ENCODE data around the gene ICAM5.
"Not testable (repeated sequence)": the region's sequence is repeated elsewhere in the genome, so short reads cannot be mapped to it uniquely, and the experiment has no call there.

ICAM5 gene, protein sequence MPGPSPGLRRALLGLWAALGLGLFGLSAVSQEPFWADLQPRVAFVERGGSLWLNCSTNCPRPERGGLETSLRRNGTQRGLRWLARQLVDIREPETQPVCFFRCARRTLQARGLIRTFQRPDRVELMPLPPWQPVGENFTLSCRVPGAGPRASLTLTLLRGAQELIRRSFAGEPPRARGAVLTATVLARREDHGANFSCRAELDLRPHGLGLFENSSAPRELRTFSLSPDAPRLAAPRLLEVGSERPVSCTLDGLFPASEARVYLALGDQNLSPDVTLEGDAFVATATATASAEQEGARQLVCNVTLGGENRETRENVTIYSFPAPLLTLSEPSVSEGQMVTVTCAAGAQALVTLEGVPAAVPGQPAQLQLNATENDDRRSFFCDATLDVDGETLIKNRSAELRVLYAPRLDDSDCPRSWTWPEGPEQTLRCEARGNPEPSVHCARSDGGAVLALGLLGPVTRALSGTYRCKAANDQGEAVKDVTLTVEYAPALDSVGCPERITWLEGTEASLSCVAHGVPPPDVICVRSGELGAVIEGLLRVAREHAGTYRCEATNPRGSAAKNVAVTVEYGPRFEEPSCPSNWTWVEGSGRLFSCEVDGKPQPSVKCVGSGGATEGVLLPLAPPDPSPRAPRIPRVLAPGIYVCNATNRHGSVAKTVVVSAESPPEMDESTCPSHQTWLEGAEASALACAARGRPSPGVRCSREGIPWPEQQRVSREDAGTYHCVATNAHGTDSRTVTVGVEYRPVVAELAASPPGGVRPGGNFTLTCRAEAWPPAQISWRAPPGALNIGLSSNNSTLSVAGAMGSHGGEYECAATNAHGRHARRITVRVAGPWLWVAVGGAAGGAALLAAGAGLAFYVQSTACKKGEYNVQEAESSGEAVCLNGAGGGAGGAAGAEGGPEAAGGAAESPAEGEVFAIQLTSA

DNA sequence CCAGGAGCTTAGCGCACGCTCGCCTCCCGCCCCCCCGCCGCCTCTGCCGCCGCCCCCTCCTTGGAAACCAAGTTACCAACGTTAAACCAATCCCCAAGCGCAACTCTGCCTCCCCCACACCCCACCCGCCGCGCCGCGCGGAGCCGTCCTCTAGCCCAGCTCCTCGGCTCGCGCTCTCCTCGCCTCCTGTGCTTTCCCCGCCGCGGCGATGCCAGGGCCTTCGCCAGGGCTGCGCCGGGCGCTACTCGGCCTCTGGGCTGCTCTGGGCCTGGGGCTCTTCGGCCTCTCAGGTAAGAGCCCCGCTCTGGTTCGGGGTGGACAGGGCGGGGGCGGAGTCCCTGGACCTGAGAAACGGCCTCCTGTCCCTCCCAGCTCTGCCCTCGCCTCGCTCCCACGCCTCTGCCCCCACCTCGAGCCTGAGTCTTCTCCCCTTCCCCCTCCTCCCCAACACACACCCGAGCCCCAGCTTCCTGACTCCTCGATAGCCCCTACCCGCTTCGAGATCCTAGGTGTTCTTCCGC is at the start of gene ICAM5:
TSS of gene ICAM5 (plus strand) at position 117 of the 521 bp plus-strand sequence. CDS start at position 209, 92 bp downstream.
- DNase-seq: no peak

DNA sequence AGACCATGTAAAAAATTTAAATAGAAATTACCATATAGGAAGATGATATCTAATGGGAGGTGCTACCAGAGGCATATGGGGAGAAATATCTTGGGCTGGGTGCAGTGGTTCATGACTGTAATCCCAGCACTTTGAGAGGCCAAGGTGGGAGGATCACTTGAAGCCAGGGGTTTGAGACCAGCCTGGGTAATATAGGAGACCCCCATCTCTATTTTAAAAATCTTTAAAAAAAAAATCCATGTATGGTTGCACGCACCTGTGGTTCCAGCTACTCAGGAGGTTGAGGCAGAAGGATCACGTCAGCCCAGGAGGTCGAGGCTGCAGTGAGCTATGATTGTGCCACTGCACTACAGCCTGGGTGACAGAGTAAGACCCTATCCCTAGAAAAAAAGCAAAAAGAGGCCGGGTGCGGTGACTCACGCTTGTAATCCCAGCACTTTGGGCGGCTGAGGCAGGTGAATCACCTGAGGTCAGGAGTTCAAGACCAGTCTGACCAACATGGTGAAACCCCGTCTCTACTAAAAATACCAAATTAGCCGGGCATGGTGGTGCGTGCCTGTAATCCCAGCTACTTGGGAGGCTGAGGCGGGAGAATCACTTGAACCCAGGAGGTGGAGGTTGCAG is 47.8 kb upstream of the ICAM5 start:
- DNase-seq: not testable (repeated sequence)

- DNase-seq: no peak
Measured at GRCh38 chr19:10243606-10244005, 46.1 kb upstream of the ICAM5 start.

GRCh38 chr19:10245189-10245939 is 44.4 kb upstream of the ICAM5 start:
- DNase-seq: no peak

DNA sequence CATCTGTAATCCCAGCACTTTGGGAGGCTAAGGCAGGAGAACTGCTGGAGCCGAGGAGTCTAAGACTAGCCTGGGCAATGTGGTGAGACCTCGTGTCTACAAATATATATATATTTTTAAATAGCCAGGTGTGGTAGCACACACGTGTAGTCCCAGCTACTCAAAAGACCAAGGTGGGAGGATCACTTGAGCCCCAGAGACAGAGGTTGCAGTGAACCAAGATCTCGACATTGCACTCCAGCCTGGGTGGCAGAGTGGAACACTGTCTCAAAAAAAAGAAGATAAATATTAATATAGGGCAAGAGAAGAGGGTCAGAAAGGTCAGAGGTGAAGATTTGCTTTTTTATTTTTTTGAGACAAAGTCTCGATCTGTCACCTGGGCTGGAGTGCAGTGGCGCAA is 43.2 kb upstream of the ICAM5 start:
- no peak for DNase-seq

DNA sequence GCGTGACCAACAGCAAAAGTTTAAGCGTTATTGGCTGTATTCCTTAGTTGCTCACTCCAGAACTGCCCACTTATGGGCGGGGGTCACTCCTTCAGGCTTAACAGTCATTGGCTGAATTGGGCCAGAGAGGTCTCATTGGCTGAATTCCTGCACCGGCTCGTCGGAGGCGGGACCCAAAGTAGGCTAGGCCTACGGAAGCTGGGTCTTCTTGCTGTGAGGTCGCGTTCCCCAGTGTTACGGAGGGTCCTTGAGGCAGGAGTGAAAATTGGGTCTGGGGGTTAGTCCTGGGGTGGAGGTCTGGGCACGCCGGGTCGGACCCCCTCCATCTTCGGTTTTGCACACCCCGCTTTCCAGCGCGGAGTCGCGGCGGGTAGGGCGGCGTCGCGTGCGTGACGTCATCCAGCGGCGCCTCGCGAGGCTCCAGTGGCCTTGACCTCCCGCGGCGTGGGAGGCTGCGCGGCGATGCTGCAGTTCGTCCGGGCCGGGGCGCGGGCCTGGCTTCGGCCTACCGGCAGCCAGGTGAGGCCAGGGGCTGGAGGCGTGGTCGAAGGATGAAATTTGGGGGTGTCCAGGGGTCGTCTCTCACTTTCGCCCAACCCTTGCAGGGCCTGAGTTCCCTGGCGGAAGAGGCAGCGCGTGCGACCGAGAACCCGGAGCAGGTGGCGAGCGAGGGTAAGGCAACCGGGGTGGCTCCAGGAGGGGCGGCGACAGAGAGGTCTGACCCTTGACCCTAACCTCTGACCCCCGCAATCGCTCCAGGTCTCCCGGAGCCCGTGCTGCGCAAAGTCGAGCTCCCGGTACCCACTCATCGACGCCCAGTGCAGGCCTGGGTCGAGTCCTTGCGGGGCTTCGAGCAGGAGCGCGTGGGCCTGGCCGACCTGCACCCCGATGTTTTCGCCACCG is 37.7 kb upstream of the ICAM5 start, which contains the start of gene MRPL4:
TSS of gene MRPL4 (plus strand) at position 423 of the 903 bp plus-strand sequence. CDS start at position 463, 40 bp downstream.
- DNase-seq: peak; percentile 99

DNA sequence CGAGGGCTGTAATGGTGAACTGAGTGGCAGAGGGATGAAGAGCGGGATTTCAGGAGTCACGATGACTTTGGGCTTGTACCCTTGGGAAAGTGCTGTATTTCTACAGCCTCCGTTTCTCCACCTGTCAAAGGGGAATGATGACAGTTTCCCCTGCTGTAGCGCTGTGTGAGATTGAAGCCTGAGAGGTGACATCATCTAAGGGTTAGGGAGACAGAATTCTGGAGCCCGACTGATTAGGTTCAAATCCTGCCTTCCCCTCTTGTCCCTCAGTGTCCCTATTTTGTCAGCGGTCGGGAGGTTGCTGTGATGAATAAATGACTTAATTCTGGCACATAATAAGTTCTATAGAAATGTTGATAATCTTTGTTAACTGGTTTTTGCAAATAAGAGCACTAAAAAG is 37.0 kb upstream of the ICAM5 start:
- no peak for DNase-seq

GRCh38 chr19:10254244-10254643 is 35.5 kb upstream of the ICAM5 start:
- no peak for DNase-seq

DNA sequence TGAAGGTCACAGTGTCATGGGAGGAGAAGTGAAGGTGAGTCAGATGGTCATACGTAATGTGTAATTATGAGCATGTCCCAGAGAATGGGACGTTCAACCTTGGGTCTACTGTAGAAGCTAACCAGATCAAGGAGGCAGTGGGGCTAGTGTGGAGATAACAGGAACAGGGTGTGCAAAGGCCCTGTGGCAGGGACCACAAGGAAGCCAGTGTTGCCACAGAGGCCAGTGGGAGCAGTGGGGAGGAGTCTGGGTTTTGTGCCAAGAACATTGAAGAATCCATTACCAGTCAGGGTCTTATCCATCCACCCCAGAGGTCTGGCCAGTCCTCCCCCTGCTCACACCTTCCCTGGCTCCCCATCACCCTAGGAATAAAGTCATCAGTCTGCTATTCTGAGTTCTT is 34.4 kb upstream of the ICAM5 start:
- no peak for DNase-seq

- DNase-seq: no peak
Measured at GRCh38 chr19:10256551-10256950, 33.2 kb upstream of the ICAM5 start.

- no peak for DNase-seq
Measured at GRCh38 chr19:10256970-10257615, 32.7 kb upstream of the ICAM5 start.

GRCh38 chr19:10258080-10258710 is 31.6 kb upstream of the ICAM5 start:
- DNase-seq: no peak

DNA sequence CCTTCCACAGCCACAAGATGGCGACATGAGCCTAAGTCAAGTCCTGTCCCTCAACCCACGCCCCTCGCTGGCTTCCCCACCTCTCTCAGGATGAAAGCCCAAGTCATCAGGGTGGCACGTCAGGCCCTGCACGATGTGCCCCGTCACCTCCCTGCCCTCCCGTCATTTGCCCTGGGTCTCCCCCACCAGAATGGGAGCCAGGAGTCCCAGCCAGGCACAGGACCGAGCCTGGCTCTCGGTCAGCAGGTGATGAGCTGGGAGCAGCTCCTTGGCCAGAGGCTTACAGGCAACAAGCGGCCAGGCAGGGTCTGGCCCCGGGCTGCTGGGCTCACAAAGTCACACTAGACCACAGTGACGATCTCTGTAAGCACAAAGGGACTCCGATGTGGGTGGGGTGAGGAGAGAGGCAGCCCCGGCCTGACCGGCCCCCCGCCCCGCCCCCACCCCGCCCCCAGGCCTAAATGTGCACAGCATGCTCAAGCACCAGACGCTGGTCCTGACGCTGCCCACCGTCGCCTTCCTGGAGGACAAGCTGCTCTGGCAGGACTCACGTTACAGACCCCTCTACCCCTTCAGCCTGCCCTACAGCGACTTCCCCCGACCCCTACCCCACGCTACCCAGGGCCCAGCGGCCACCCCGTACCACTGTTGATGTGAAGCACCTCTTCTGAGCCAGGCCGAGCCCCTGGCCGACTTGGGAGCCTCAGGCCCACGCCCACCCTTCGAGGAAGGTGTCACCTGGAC is 30.4 kb upstream of the ICAM5 start:
- peak; percentile 96 for DNase-seq

DNA sequence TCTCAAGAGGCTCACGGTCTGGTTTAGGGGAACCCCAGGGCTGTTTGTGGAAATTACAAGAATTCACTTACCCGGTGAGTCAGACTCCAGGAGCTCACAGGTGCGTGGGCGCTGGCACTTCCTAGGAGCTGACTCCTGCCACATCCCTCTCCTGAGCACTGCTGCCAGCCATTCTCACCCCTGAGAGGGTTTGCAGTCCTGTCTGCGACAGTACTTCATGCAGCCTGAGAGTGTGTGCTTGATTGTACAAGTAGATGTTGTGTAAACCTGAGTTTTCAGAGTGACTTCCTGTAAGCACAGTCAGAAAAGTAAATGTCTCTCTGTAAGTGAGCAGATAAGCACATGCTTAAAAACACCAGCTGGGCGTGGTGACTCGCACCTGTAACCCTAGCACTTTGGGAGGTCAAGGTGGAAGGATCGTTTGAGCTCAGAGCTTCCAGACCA is 29.6 kb upstream of the ICAM5 start:
- DNase-seq: no peak

GRCh38 chr19:10262771-10263170 is 27.0 kb upstream of the ICAM5 start:
- no peak for DNase-seq

DNA sequence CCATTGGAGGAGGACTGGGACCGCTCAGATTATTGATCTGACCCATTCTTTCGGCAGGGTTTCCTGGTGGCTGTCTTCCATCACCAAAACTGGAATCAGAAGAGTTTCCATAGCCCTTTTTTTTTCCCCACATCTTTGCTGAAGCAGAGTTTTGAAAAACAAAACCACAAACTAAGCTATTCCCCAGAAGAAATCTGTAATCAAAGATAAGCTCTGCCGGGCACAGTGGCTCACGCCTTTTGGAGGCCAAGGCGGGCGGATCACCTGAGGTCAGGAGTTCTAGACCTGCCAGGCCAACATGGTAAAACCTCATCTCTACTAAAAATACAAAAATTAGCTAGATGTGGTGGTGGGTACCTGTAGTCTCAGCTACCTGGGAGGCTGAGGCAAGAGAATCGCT is 23.0 kb upstream of the ICAM5 start:
- no peak for DNase-seq

DNA sequence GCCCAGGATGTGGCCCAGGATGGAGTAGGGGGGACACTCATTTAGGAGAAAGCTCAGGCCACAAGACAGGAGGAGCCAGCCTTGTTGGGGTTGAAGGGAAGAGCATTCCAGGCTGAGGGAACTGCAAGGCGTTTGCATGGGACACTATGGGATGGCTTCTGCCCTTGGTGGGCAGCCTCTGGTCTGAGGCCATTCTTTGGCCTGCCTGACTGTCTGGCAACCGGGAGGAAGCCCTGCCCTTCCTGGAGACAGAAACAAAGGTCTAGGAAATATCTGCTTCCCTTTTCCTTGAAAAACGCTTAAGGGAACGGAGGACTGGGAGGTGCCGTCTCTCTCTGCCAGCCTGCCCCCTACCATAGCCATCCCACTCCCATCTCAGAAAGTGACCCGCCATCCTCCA is 21.7 kb upstream of the ICAM5 start:
- no peak for DNase-seq

DNA sequence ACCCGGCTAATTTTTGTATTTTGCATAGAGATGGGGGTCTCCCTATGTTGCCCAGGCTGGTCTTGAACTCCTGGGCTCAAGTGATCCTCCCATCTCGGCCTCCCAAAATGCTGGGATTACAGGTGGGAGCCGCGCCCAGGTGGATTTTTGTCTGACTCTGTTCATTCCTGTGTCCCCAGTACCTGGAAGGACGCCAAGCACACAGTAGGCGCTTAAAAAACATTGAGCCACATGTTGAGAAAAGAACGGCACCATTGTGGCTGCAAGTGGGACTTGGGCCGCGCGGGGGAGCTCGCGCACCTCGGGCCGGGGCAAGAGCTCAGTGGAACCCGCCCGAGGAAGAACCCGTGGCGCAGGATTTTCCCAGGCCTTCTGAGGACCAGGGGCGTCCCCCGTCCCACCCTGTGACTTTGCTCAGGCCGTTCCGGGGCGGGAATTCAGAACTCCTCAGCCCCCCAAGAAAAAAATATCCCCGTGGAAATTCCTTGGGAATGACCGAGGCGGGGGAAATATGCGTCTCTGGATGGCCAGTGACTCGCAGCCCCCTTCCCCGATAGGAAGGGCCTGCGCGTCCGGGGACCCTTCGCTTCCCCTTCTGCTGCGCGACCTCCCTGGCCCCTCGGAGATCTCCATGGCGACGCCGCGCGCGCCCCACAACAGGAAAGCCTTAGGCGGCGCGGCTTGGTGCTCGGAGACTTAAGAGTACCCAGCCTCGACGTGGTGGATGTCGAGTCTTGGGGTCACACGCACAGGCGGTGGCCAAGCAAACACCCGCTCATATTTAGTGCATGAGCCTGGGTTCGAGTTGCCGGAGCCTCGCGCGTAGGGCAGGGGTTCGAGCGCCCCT is 20.2 kb upstream of the ICAM5 start:
- DNase-seq: peak; percentile 88

Data from eye (tissue), 1 donor.